HepG2 (cell line): Measurements from ENCODE around the gene MTMR3. TPM values are rescaled to one million over a fixed set of nuclear protein-coding genes. Genes with fewer than 3 reads are reported as not detected.

Experiments used
- E2F2 ChIP-seq: sonication (generic); formaldehyde crosslinking; IDR thresholded peaks from 2 replicates; pipeline ENCODE4 v1.4.0; 2020; ENCODE audit warnings: missing genetic modification reagents, borderline replicate concordance
- FOXC1 ChIP-seq: sonication (generic); formaldehyde crosslinking; IDR thresholded peaks from 2 replicates; pipeline ENCODE4 v1.8.0; 2022; ENCODE audit warnings: mild to moderate bottlenecking, missing genetic modification reagents, borderline replicate concordance
- HBP1 ChIP-seq: IDR thresholded peaks from 2 replicates; pipeline ENCODE4 v1.6.1; 2016; ENCODE audit warnings: low read depth, control low read depth
- KMT2A ChIP-seq: sonication (generic); formaldehyde crosslinking; IDR thresholded peaks from 2 replicates; pipeline ENCODE4 v1.4.0; 2020; ENCODE audit warnings: missing genetic modification reagents
- LBX2 ChIP-seq: sonication (generic); formaldehyde crosslinking; IDR thresholded peaks from 2 replicates; pipeline ENCODE4 v1.5.0; 2020; ENCODE audit warnings: missing genetic modification reagents, mild to moderate bottlenecking, borderline replicate concordance
- MED1 ChIP-seq: sonication (generic); formaldehyde crosslinking; IDR thresholded peaks from 2 replicates; pipeline ENCODE4 v1.4.0; 2020; ENCODE audit warnings: missing genetic modification reagents
- MEIS2 ChIP-seq: sonication (generic); formaldehyde crosslinking; IDR thresholded peaks from 2 replicates; pipeline ENCODE4 v1.9.0; 2021; ENCODE audit warnings: mild to moderate bottlenecking, missing genetic modification reagents
- SOX6 ChIP-seq, 2 experiments: fragments of 450-650 bp in 1 of 2; sonication (generic) in 1 of 2; formaldehyde crosslinking in 1 of 2; IDR thresholded peaks; 2 replicates each; pipeline versions ENCODE4 v1.4.0 to v1.6.1; 2017 to 2020; ENCODE audit warnings: antibody characterized with exemption in 1 of 2, mild to moderate bottlenecking in 1 of 2, missing genetic modification reagents in 1 of 2
- ZFP36 ChIP-seq: fragments of 150-350 bp; IDR thresholded peaks from 2 replicates; pipeline ENCODE4 v1.6.1; 2018; ENCODE audit warnings: borderline replicate concordance, low read length, low read depth; ENCODE audit not compliant: partially characterized antibody
- ZKSCAN1 ChIP-seq: fragments of 150-350 bp; IDR thresholded peaks from 2 replicates; pipeline ENCODE4 v1.6.1; 2014; ENCODE audit warnings: low read length
- ZNF407 ChIP-seq: sonication (generic); formaldehyde crosslinking; IDR thresholded peaks from one replicate; pipeline ENCODE4 v1.5.1; 2020; ENCODE audit warnings: mild to moderate bottlenecking, missing genetic modification reagents; ENCODE audit errors: not compliant biosample characterization
- ZNF569 ChIP-seq: sonication (generic); formaldehyde crosslinking; IDR thresholded peaks from 2 replicates; pipeline ENCODE4 v1.5.0; 2020; ENCODE audit warnings: mild to moderate bottlenecking, missing genetic modification reagents, moderate library complexity, borderline replicate concordance
- ZNF761 ChIP-seq: sonication (generic); formaldehyde crosslinking; conservative IDR thresholded peaks from 2 replicates; pipeline ENCODE4 v1.4.0; 2020; ENCODE audit warnings: mild to moderate bottlenecking, missing genetic modification reagents
- ZSCAN12 ChIP-seq: sonication (generic); formaldehyde crosslinking; IDR thresholded peaks from 2 replicates; pipeline ENCODE4 v1.9.0; 2021; ENCODE audit warnings: mild to moderate bottlenecking, missing genetic modification reagents
- ZSCAN21 ChIP-seq: sonication (generic); formaldehyde crosslinking; IDR thresholded peaks from 2 replicates; pipeline ENCODE4 v1.8.0; 2022; ENCODE audit warnings: mild to moderate bottlenecking, missing genetic modification reagents, moderate library complexity, borderline replicate concordance
- polyA plus RNA-seq, 8 experiments: library from polyadenylated mRNA; depleted of rRNA in 3 of 8; stranded (reverse) in 7 of 8; unstranded in 1 of 8; fragments of >200 nt; fragmentation: Illumina TruSeq in 4 of 8; extraction: Trizol in 4 of 8; gene quantifications; 2 replicates each; pipeline versions ENCODE4 v1.2.1 to v1.2.3, GENCODE V29; 2011 to 2016; ENCODE audit warnings: low read depth in 4 of 8, missing spikeins in 1 of 8, mixed read lengths in 1 of 8; ENCODE audit not compliant: insufficient read depth in 1 of 8
- total RNA-seq, 5 experiments: library from RNA; depleted of rRNA; stranded (reverse); fragments of >200 nt; fragmentation: Illumina TruSeq; extraction: Trizol; gene quantifications; 2 replicates each; pipeline ENCODE4 v1.2.3, GENCODE V29; 2016; ENCODE audit warnings: low read depth in 1 of 5
- TF ChIP-seq, protein P1 (sequence below): sonication (generic); formaldehyde crosslinking; IDR thresholded peaks from 2 replicates; pipeline ENCODE4 v1.5.0; 2020; ENCODE audit warnings: missing genetic modification reagents

MTMR3 gene
- total and polyA plus RNA-seq, 2 of the 13 experiments (the other 11 are each of a cell fraction or from before 2014, with no cell fraction given): 12.6 to 24.8 TPM

DNA sequence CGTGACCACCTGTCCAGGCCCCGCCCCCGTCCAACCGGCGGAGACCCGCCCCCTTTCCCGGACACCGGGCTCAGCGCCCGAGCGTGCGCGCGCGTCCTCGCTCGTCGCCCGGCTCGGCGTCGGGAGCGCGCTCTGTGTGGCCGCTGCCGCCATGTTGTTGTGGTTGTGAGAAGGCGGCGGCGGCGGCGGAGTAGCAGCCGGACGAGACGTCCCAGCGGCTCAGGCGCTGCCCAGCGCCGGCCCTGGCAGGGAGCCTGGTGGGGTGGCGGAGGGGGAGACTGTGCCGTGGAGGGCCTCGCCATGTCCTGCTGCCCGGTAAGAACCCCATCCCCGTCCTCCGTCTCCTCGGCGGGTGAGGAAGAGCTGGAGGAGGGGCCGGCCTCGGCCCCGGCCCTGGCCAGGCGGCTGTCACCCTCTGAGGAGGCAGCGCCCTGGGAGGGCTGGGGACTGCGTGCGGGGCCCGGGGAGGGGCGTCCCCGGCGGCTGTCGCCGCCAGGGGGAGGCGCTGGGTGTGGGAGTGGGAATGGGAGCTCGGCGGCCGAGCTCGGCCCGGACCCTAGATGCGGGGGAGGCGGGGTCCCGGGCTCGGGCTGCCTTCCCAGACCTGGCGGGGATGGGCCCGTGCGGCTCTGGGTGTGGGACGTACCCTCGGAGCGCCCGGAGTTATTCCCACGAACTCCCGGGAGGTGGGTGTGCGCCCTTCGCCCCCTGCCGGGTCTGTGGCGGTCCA, at the start of gene MTMR3 (continued):
- TF ChIP-seq HBP1 (CRISPR knock-in tag): no peak
- TF ChIP-seq LBX2 (CRISPR knock-in tag): no peak
- no peak for TF ChIP-seq SOX6 (IDR thresholded peaks at IDR 0.05)
- TF ChIP-seq SOX6 (CRISPR knock-in tag; IDR thresholded peaks at IDR 0.05): peak; percentile 32; the same call in 1 of the 2 replicates
- 0 out of 2 replicates have a peak, but pooled peaks have one; percentile 33 for TF ChIP-seq MEIS2 (CRISPR knock-in tag)
- TF ChIP-seq FOXC1 (CRISPR knock-in tag): peak; percentile 63; the same call in 1 of the 2 replicates
- no peak for TF ChIP-seq ZKSCAN1
- TF ChIP-seq, protein P1, sequence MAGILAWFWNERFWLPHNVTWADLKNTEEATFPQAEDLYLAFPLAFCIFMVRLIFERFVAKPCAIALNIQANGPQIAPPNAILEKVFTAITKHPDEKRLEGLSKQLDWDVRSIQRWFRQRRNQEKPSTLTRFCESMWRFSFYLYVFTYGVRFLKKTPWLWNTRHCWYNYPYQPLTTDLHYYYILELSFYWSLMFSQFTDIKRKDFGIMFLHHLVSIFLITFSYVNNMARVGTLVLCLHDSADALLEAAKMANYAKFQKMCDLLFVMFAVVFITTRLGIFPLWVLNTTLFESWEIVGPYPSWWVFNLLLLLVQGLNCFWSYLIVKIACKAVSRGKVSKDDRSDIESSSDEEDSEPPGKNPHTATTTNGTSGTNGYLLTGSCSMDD (CRISPR knock-in tag): no peak
- TF ChIP-seq ZSCAN21 (CRISPR knock-in tag): no peak
- TF ChIP-seq MED1 (CRISPR knock-in tag): peak; percentile 12; the same call in 1 of the 2 replicates
- peak; percentile 37; the same call in 1 of the 2 replicates for TF ChIP-seq KMT2A (CRISPR knock-in tag)
- no peak for TF ChIP-seq E2F2 (CRISPR knock-in tag)
- TF ChIP-seq ZNF407 (CRISPR knock-in tag): no peak
- TF ChIP-seq ZSCAN12 (CRISPR knock-in tag): peak; percentile 46; the same call in 1 of the 2 replicates
- TF ChIP-seq ZNF761: no peak
- no peak for TF ChIP-seq ZFP36
- no peak for TF ChIP-seq ZNF569
